Activated CD4-positive, alpha-beta T cell treated with anti-CD3 and anti-CD28 coated beads, Interleukin-2, amount 10 ng/mL, durations not matched to agents 24 days and 14 days (primary cell): Measurements from ENCODE around the gene KAT7. TPM values are rescaled to one million over a fixed set of nuclear protein-coding genes. Genes with fewer than 3 reads are reported as not detected.

Experiments
- DNase-seq: peaks from one replicate; pipeline ENCODE4 v3.0.0; 2022
- H3K27ac Mint-ChIP-seq: one replicate; pipeline ENCODE4 v1.8.0; 2022; ENCODE audit warnings: mild to moderate bottlenecking, mixed read lengths
- H3K27me3 Mint-ChIP-seq: one replicate; pipeline ENCODE4 v1.8.0; 2022; ENCODE audit warnings: mixed read lengths
- H3K36me3 Mint-ChIP-seq: one replicate; pipeline ENCODE4 v1.8.0; 2022; ENCODE audit warnings: low read depth, mild to moderate bottlenecking, mixed read lengths
- H3K4me1 Mint-ChIP-seq: one replicate; pipeline ENCODE4 v1.8.0; 2021; ENCODE audit warnings: mixed read lengths
- H3K4me3 Mint-ChIP-seq: one replicate; pipeline ENCODE4 v1.8.0; 2022; ENCODE audit warnings: mild to moderate bottlenecking, moderate library complexity, mixed read lengths
- H3K9me3 Mint-ChIP-seq: one replicate; pipeline ENCODE4 v1.8.0; 2021; ENCODE audit warnings: mixed read lengths
- intact Hi-C: fragments of 100-400 bp; cut with micrococcal nuclease; formaldehyde crosslinking; loops from one replicate; pipeline ENCODE4 v1.15.1; 2023
- total RNA-seq: library from RNA; stranded (reverse); gene quantifications from 2 replicates; pipeline ENCODE4 v1.2.3, GENCODE V29; 2022

The KAT7 gene
- total RNA-seq, result 67.2 and 75.2 TPM in 2 replicates

- DNase-seq, result peak; percentile 99
- Mint-ChIP-seq H3K9me3 (peaks cover 4% of the 10 kb centered on the region), H3K36me3 (peaks cover 42% of the 10 kb centered on the region), H3K4me1 (peaks cover 36% of the 10 kb centered on the region), H3K4me3 (peak within 1 kb of the TSS; percentile 89), H3K27me3 (no peaks in the 10 kb centered on the region), H3K27ac (peak within 1 kb of the TSS; percentile 93)
- intact Hi-C loops, result loop anchor here (1.0 to 2.0 kb wide), 8 partner anchors 24 to 596 kb away; partner anchors contain the start of genes FAM117A and PHB1
Observed at GRCh38 chr17:49788478-49789242, at the start of gene KAT7. TSS of gene KAT7 (plus strand) at chr17:49788681. CDS start at chr17:49788835, 154 bp downstream.

GRCh38 chr17:49739641-49740271 lies 48.7 kb upstream of the KAT7 start:
- Mint-ChIP-seq H3K4me3 (peak overlapping the region; percentile 87), H3K27ac (peak overlapping the region; percentile 99), H3K4me1 (peaks cover 66% of the 10 kb centered on the region), H3K27me3 (no peaks in the 10 kb centered on the region), H3K9me3 (no peaks in the 10 kb centered on the region), H3K36me3 (peaks cover 9% of the 10 kb centered on the region)
- intact Hi-C loops, result loop anchor here (1.0 to 2.0 kb wide), 3 partner anchors 8 to 49 kb away; partner anchors contain the start of gene KAT7
- DNase-seq, result peak; percentile 96

GRCh38 chr17:49741009-49741691 lies 47.3 kb upstream of the KAT7 start:
- H3K4me1 Mint-ChIP-seq, result peaks cover 77% of the 10 kb centered on the region
- no peaks in the 10 kb centered on the region for H3K9me3 Mint-ChIP-seq
- H3K4me3 Mint-ChIP-seq, result peak overlapping the region; percentile 87
- intact Hi-C loops, result loop anchor here (1.0 to 2.0 kb wide), 3 partner anchors 22 to 33 kb away; no protein-coding TSS in a partner anchor
- peaks cover 15% of the 10 kb centered on the region for H3K36me3 Mint-ChIP-seq
- H3K27ac Mint-ChIP-seq, result peak overlapping the region; percentile 99
- H3K27me3 Mint-ChIP-seq, result no peaks in the 10 kb centered on the region
- peak; percentile 65 for DNase-seq

GRCh38 chr17:49741692-49742076 lies 46.8 kb upstream of the KAT7 start:
- Mint-ChIP-seq H3K36me3 (peaks cover 13% of the 10 kb centered on the region), H3K27me3 (no peaks in the 10 kb centered on the region), H3K27ac (peak overlapping the region; percentile 99)

GRCh38 chr17:49742166-49742638 lies 46.3 kb upstream of the KAT7 start:
- H3K27ac Mint-ChIP-seq, result peak overlapping the region; percentile 99
- intact Hi-C loops, result no loop called here
- no peak for DNase-seq
- H3K4me3 Mint-ChIP-seq, result peak overlapping the region; percentile 87
- no peaks in the 10 kb centered on the region for H3K27me3 Mint-ChIP-seq
- peaks cover 80% of the 10 kb centered on the region for H3K4me1 Mint-ChIP-seq
- H3K9me3 Mint-ChIP-seq, result no peaks in the 10 kb centered on the region
- peaks cover 13% of the 10 kb centered on the region for H3K36me3 Mint-ChIP-seq

More at GRCh38 chr17:49741692-49742076, 46.8 kb upstream of the KAT7 start:
- Mint-ChIP-seq H3K9me3 (no peaks in the 10 kb centered on the region), H3K4me3 (peak overlapping the region; percentile 87), H3K4me1 (peaks cover 79% of the 10 kb centered on the region)
- no peak for DNase-seq
- intact Hi-C loops, result loop anchor here (1.0 to 2.0 kb wide), 3 partner anchors 22 to 33 kb away; no protein-coding TSS in a partner anchor

- Mint-ChIP-seq H3K27ac (peak overlapping the region; percentile 94), H3K9me3 (no peaks in the 10 kb centered on the region), H3K36me3 (peaks cover 9% of the 10 kb centered on the region), H3K4me3 (peak overlapping the region; percentile 81), H3K4me1 (peaks cover 81% of the 10 kb centered on the region), H3K27me3 (no peaks in the 10 kb centered on the region)
- intact Hi-C loops, result no loop called here
- DNase-seq, result no peak
Observed at GRCh38 chr17:49745175-49746139, 43.0 kb upstream of the KAT7 start.

GRCh38 chr17:49746791-49747490 lies 41.5 kb upstream of the KAT7 start:
- H3K4me1 Mint-ChIP-seq, result peaks cover 66% of the 10 kb centered on the region
- intact Hi-C loops, result loop anchor here (1.0 kb wide), 1 partner anchor 8 kb away; no protein-coding TSS in a partner anchor
- H3K36me3 Mint-ChIP-seq, result peaks cover 11% of the 10 kb centered on the region
- peak; percentile 78 for DNase-seq
- H3K9me3 Mint-ChIP-seq, result no peaks in the 10 kb centered on the region
- no peaks in the 10 kb centered on the region for H3K27me3 Mint-ChIP-seq
- peak overlapping the region; percentile 81 for H3K4me3 Mint-ChIP-seq
- peak overlapping the region; percentile 94 for H3K27ac Mint-ChIP-seq

GRCh38 chr17:49747632-49748031 lies 40.8 kb upstream of the KAT7 start:
- H3K27ac Mint-ChIP-seq, result peak overlapping the region; percentile 94
- peaks cover 64% of the 10 kb centered on the region for H3K4me1 Mint-ChIP-seq
- DNase-seq, result no peak
- intact Hi-C loops, result loop anchor here (1.0 to 2.0 kb wide), 3 partner anchors 8 to 41 kb away; partner anchors contain the start of genes FAM117A and KAT7
- no peaks in the 10 kb centered on the region for H3K27me3 Mint-ChIP-seq
- peak overlapping the region; percentile 81 for H3K4me3 Mint-ChIP-seq
- peaks cover 14% of the 10 kb centered on the region for H3K36me3 Mint-ChIP-seq
- no peaks in the 10 kb centered on the region for H3K9me3 Mint-ChIP-seq

GRCh38 chr17:49748223-49748622 lies 40.3 kb upstream of the KAT7 start:
- intact Hi-C loops, result loop anchor here (2.0 kb wide), 2 partner anchors 17 to 41 kb away; partner anchors contain the start of genes FAM117A and KAT7
- DNase-seq, result peak; percentile 79
- Mint-ChIP-seq H3K27me3 (no peaks in the 10 kb centered on the region), H3K36me3 (peaks cover 14% of the 10 kb centered on the region), H3K9me3 (no peaks in the 10 kb centered on the region), H3K4me3 (peak overlapping the region; percentile 81), H3K27ac (peak overlapping the region; percentile 94), H3K4me1 (peaks cover 62% of the 10 kb centered on the region)

GRCh38 chr17:49748791-49749190 lies 39.7 kb upstream of the KAT7 start:
- peaks cover 14% of the 10 kb centered on the region for H3K36me3 Mint-ChIP-seq
- peak overlapping the region; percentile 94 for H3K27ac Mint-ChIP-seq
- no peaks in the 10 kb centered on the region for H3K27me3 Mint-ChIP-seq
- peak overlapping the region; percentile 81 for H3K4me3 Mint-ChIP-seq
- peak; percentile 82 for DNase-seq
- peaks cover 64% of the 10 kb centered on the region for H3K4me1 Mint-ChIP-seq
- H3K9me3 Mint-ChIP-seq, result no peaks in the 10 kb centered on the region
- intact Hi-C loops, result loop anchor here (2.0 kb wide), 2 partner anchors 16 to 40 kb away; partner anchors contain the start of genes FAM117A and KAT7

- H3K9me3 Mint-ChIP-seq, result no peaks in the 10 kb centered on the region
- H3K4me1 Mint-ChIP-seq, result peaks cover 66% of the 10 kb centered on the region
- no peak for DNase-seq
- intact Hi-C loops, result loop anchor here (2.0 kb wide), 2 partner anchors 15 to 39 kb away; partner anchors contain the start of genes FAM117A and KAT7
- H3K27me3 Mint-ChIP-seq, result no peaks in the 10 kb centered on the region
- no peak overlapping the region for H3K4me3 Mint-ChIP-seq
- H3K36me3 Mint-ChIP-seq, result peaks cover 14% of the 10 kb centered on the region
- peak overlapping the region; percentile 60 for H3K27ac Mint-ChIP-seq
Observed at GRCh38 chr17:49749730-49750129, 38.8 kb upstream of the KAT7 start.

- no peak for DNase-seq
- Mint-ChIP-seq H3K27me3 (no peaks in the 10 kb centered on the region), H3K27ac (no peak overlapping the region), H3K36me3 (peaks cover 21% of the 10 kb centered on the region), H3K4me1 (peaks cover 54% of the 10 kb centered on the region), H3K4me3 (no peak overlapping the region), H3K9me3 (no peaks in the 10 kb centered on the region)
- intact Hi-C loops, result no loop called here
Observed at GRCh38 chr17:49752508-49752907, 36.0 kb upstream of the KAT7 start.
